Activated naive CD4-positive, alpha-beta T cell treated with anti-CD3 and anti-CD28 coated beads, Interleukin-2, amount 50 U/mL, for 24 hours (primary cell): Measurements from ENCODE around the gene ACOT11.
"Not testable (repeated sequence)": the region's sequence is repeated elsewhere in the genome, so short reads cannot be mapped to it uniquely, and the experiment has no call there.

Experiments used
- H3K27ac Mint-ChIP-seq: one replicate; pipeline ENCODE4 v1.8.0; 2021; ENCODE audit warnings: mild to moderate bottlenecking, mixed read lengths
- H3K27me3 Mint-ChIP-seq: one replicate; pipeline ENCODE4 v1.8.0; 2021; ENCODE audit warnings: mixed read lengths
- H3K36me3 Mint-ChIP-seq: one replicate; pipeline ENCODE4 v1.8.0; 2021; ENCODE audit warnings: mixed read lengths
- H3K4me1 Mint-ChIP-seq: one replicate; pipeline ENCODE4 v1.8.0; 2021; ENCODE audit warnings: mixed read lengths
- H3K4me3 Mint-ChIP-seq: one replicate; pipeline ENCODE4 v1.8.0; 2021; ENCODE audit warnings: mild to moderate bottlenecking, mixed read lengths
- H3K9me3 Mint-ChIP-seq: one replicate; pipeline ENCODE4 v1.8.0; 2021; ENCODE audit warnings: mixed read lengths

Gene ACOT11

DNA sequence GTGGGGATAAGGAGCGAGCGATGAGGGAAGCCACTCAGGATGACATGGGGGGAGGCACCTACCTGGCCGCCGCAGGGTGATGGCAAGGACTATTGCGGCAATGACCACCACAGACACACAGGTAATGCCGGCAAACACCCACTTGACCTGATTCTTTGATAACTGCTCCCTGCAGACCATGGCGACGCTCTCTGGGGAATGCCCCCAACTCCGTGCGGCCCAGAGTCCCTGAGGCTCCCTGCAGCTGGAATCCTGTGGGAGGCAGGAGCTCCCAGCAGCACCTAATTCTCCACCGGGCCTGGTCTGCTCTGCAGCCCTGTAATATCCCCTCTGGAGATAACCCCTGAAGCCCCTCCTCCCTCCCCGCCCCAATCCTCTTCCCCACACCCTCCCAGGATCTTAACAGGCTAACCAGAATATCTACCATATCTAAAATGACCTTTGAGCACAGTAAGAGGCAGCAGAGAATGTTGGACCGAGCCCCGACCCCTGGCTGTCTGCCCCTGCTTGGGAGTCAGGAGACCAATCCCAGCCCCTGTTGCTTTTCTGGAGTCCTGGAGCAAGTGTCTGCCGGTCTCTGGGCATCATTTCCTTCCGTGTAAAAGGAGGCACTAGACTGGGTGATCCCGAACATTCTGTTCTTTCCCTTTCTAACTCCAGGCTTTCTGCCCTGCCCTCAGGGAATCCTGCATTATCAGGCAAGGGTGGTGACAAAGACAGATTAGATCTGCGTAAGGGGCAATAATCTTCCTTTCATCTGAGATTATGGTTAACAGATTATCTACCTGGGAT lies 75.4 kb downstream of the ACOT11 start, which contains the start of gene FAM151A:
Gene FAM151A, minus strand, starts transcription at position 310 of the 792 bp plus-strand sequence. Its CDS starts 130 bp downstream, at position 180.
- no peaks in the 10 kb centered on the region for H3K9me3 Mint-ChIP-seq
- no peak within 1 kb of the TSS for H3K27ac Mint-ChIP-seq
- H3K27me3 Mint-ChIP-seq: no peaks in the 10 kb centered on the region
- H3K36me3 Mint-ChIP-seq: no peaks in the 10 kb centered on the region
- no peaks in the 10 kb centered on the region for H3K4me1 Mint-ChIP-seq
- no peak within 1 kb of the TSS for H3K4me3 Mint-ChIP-seq

DNA sequence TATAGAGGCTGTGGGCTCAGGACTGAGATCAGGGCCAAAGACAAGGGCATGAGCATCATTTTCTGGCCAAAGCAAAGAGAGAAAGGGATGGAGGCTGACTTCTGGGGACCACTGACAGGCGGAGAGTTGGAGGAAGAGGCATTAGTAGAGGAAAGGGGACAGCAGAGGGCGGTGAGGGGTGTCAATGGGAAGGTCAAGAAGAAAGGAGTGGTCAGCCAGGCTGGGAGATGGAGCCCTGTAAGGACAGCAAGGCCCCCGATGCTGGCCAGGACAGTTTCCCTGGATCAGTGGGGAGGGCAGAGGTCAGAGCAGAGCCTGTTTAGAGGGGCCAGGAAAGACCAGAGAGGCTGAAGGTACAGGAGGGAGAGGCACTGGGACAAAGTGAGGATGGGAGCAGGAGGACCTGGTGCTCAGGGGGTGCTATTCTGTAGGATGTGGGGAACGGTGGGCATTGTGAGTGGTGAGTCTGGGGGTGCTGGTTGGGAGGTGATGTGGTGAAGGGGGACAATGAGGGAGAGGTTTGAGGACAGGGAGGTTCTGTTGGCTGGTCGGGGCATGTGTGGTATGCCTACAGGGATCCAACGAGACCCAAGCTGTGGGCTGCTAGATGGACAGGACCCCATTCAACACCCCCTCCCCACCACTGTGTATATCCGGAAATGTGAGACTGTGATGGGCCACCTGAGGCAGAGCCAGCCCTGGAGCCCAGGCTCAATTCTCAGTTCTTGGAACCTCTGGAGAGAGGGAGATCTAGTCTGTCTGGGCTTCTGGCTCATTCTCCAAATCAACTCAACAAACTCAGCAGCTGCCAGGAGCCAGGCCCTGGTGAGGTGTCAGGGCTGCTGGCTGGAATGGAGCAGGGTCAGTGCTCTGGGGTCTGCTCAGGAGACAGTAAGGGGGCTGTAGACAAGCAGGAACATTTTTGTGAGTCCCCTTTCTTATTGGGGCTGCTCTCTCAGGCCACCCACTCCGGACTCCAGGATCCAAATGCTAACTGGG lies 76.7 kb downstream of the ACOT11 start:
- H3K27ac Mint-ChIP-seq: peak overlapping the region; percentile 8
- no peak overlapping the region for H3K4me3 Mint-ChIP-seq
- H3K4me1 Mint-ChIP-seq: no peaks in the 10 kb centered on the region

DNA sequence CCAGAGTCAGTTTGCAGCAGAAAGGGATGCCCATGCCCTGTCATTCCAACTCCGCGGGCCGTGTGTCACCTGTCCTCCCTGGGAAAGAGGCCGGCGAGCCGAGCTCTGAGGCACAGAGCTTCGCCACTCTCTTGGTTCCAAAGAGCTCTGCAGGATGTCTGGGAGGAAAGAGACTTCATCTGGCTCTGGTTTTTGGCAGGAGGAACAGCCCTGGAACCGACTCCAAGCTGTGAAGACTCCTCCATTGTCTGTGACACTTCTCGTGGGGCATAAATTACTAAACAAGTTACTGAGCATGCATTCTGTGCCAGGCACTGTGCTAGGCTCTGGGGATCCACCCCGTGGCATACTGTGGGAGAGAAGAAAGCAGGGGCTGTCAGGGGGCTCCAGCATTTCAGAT lies 79.2 kb downstream of the ACOT11 start:
- H3K4me3 Mint-ChIP-seq: no peak overlapping the region
- H3K36me3 Mint-ChIP-seq: no peaks in the 10 kb centered on the region
- no peaks in the 10 kb centered on the region for H3K9me3 Mint-ChIP-seq
- H3K4me1 Mint-ChIP-seq: no peaks in the 10 kb centered on the region
- H3K27me3 Mint-ChIP-seq: no peaks in the 10 kb centered on the region
- H3K27ac Mint-ChIP-seq: no peak overlapping the region

More for the DNA sequence above, 76.7 kb downstream of the ACOT11 start:
- no peaks in the 10 kb centered on the region for H3K36me3 Mint-ChIP-seq
- no peaks in the 10 kb centered on the region for H3K9me3 Mint-ChIP-seq
- H3K27me3 Mint-ChIP-seq: no peaks in the 10 kb centered on the region

DNA sequence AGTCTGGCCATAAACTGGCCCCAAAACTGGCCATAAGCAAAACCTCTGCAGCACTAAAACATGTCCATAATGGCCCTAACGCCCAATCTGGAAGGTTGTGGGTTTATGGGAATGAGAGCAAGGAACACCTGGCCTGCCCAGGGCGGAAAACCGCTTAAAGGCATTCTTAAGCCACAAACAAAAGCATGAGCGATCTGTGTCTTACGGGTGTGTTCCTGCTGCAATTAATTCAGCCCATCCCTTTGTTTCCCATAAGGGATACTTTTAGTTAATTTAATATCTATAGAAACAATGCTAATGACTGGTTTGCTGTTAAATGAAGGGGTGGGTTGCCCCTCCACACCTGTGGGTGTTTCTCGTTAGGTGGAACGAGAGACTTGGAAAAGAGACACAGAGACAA lies 87.8 kb downstream of the ACOT11 start:
- not testable (repeated sequence) for H3K4me1 Mint-ChIP-seq, H3K4me3 Mint-ChIP-seq, H3K36me3 Mint-ChIP-seq, H3K27me3 Mint-ChIP-seq, H3K9me3 Mint-ChIP-seq, H3K27ac Mint-ChIP-seq

DNA sequence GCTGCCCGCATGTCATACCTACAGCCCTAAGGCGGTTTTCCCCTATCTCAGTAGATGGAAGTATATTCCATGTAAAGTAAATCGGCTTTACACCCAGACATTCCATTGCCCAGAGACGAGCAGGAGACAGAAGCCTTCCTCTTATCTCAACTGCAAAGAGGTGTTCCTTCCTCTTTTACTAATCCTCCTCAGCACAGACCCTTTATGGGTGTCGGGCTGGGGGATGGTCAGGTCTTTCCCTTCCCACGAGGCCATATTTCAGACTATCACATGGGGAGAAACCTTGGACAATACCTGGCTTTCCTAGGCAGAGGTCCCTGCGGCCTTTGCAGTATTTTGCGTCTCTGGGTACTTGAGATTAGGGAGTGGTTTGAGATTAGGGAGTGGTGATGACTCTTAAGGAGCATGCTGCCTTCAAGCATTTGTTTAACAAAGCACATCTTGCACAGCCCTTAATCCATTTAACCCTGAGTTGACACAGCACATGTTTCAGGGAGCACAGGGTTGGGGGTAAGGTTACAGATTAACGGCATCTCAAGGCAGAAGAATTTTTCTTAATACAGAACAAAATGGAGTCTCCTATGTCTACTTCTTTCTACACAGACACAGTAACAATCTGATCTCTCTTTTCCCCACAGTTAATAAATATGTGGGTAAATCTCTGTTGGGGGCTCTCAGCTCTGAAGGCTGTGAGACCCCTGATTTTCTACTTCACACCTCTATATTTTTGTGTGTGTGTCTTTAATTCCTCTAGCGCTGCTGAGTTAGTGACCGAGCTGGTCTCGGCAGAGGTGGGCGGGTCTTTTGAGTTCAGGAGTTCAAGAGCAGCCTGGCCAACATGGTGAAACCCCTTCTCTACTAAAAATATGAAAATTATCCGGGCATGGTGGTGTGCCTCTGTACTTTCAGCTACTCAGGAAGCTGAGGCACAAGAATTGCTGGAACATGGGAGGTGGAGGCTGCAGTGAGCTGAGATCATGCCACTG lies 88.7 kb downstream of the ACOT11 start:
- H3K27ac Mint-ChIP-seq, H3K27me3 Mint-ChIP-seq, H3K4me3 Mint-ChIP-seq, H3K36me3 Mint-ChIP-seq, H3K4me1 Mint-ChIP-seq, H3K9me3 Mint-ChIP-seq: not testable (repeated sequence)

DNA sequence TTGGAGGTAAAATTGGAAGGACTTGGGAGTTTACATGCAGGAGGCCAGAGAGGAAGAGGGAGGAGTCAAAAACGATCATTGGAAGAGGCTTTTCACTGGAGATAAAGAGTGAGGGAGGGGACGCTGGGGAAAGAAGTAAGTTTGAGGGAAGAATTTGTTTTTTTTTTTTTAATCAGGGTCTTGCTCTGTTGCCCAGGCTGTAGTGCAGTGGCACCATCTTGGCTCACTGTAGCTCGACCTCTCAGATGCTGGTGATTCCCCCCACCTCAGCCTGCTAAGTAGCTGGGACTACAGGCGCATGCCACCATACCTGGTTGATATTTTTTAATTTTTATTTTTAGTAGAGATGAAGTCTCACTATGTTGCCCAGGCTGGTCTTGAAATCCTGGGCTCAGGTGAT lies 92.3 kb downstream of the ACOT11 start:
- no peak overlapping the region for H3K27ac Mint-ChIP-seq
- H3K9me3 Mint-ChIP-seq: peaks cover 8% of the 10 kb centered on the region
- peaks cover 3% of the 10 kb centered on the region for H3K36me3 Mint-ChIP-seq
- H3K27me3 Mint-ChIP-seq: peaks cover 2% of the 10 kb centered on the region
- no peaks in the 10 kb centered on the region for H3K4me1 Mint-ChIP-seq
- no peak overlapping the region for H3K4me3 Mint-ChIP-seq

DNA sequence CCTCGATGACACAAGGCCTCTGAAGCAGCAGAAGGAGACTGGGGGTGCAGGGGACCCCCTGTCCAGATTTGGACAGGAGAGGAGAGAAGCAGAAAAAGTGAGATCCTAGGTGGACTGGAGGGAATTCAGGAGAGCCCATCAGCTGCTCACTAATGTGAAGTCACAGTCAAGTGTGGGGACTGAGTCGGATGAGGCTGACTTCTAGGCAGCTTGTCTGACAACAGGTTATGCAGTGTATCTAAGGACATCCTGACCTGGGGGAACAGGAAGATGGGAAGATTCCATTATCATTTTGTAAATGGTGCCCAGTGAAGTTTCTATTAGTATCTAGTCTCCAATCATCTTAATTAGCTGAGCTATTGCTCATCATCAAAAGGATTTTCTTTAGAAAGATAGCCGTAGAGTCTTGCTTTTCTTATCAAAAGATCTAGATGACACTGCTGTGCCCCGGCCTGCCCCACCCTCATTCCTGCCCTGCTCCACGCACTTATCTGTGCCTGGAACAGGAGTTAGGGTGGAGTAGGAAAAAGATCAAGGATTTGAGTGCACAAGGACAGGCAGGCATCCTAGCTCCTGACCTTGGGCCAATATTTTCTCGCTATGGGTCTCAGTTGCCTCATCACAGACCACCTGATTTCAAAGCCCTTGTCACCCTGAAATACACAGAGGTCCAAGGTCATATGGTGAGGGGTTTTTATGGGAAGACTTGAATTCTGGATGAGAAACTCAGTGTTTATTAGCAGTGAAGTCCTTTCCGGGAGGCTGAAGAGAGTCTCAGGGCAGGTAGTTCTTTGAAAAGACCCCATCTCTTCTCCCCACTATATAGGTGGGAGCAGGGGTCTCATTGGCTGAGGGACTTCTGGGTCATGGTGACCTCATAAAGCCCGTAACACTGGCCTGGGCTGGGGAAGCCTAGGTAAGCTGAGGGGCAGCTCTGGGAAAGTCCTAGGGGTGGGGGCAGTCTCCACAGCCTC lies 93.1 kb downstream of the ACOT11 start, which contains the start of gene MROH7:
Gene MROH7, plus strand, starts transcription at position 924 of the 974 bp plus-strand sequence. CDS start 11,141 bp downstream, outside the sequence.
- Mint-ChIP-seq H3K36me3 (peaks cover 3% of the 10 kb centered on the region), H3K4me1 (no peaks in the 10 kb centered on the region), H3K4me3 (no peak within 1 kb of the TSS), H3K9me3 (peaks cover 8% of the 10 kb centered on the region), H3K27ac (no peak within 1 kb of the TSS), H3K27me3 (peaks cover 2% of the 10 kb centered on the region)

DNA sequence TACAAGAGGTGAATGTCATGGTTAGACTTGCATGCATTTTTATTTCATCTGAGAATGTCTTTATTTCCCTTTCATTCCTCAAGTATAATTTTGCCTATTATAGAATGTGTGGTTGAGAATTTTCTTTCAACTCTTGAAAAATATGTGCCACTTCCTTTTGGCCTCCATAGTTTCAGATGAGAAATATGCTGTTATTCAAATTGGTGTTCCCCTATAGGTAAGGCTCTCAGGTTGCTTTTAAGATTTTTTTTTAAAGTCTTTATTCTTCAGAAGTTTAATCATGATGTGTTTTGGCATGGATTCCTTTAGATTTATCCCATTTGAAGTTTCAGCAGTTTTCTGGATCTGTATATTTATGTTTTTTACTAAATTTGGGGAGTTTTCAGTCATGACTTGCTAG lies 95.7 kb downstream of the ACOT11 start:
- Mint-ChIP-seq H3K9me3 (peaks cover 8% of the 10 kb centered on the region), H3K27ac (no peak overlapping the region), H3K27me3 (peaks cover 1% of the 10 kb centered on the region)

DNA sequence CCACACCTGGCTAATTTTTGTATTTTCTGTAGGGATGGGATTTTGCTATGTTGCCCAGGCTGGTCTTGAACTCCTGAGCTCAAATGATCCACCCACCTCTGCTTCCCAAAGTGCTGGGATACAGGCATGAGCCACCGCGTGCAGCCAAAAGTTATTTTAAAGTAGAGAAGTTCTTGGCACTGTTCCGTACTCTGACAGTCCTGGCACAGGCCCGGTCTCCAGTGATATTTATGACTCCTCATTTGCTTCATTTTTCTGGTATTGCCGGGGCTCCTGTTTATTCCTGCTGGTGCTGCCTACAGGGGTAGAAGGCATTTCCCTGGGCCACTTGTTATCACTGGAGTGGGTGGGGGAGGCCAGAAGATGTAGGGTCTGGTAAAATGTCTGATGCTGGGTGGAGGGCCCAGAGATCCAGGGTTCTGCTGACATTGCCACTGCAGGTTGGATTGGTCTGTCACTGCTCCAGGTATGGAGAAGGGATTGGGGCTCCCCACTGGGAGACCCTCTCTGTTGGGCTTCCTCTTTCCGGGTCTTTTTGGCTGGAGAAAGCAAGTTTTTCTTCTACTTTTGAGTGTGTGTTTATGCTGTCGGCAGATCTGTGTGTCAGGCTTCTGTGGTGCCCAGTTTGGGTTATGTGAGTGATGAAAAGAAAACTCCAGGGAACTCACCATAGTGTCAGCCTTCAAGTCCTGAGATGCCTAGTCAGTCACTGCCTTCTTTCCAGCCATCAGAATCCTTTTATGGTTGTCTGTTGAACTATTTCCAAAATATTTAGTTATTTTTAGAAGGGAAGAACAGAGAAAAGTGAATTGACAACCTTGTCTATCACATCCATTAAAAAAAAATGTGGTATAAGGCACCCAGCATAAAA lies 98.0 kb downstream of the ACOT11 start:
- H3K9me3 Mint-ChIP-seq: peaks cover 8% of the 10 kb centered on the region
- H3K4me3 Mint-ChIP-seq: no peak overlapping the region
- peaks cover 1% of the 10 kb centered on the region for H3K27me3 Mint-ChIP-seq
- H3K36me3 Mint-ChIP-seq: peaks cover 3% of the 10 kb centered on the region
- H3K4me1 Mint-ChIP-seq: no peaks in the 10 kb centered on the region
- no peak overlapping the region for H3K27ac Mint-ChIP-seq

More for the DNA sequence above, 95.7 kb downstream of the ACOT11 start:
- no peak overlapping the region for H3K4me3 Mint-ChIP-seq
- H3K4me1 Mint-ChIP-seq: no peaks in the 10 kb centered on the region
- peaks cover 3% of the 10 kb centered on the region for H3K36me3 Mint-ChIP-seq

DNA sequence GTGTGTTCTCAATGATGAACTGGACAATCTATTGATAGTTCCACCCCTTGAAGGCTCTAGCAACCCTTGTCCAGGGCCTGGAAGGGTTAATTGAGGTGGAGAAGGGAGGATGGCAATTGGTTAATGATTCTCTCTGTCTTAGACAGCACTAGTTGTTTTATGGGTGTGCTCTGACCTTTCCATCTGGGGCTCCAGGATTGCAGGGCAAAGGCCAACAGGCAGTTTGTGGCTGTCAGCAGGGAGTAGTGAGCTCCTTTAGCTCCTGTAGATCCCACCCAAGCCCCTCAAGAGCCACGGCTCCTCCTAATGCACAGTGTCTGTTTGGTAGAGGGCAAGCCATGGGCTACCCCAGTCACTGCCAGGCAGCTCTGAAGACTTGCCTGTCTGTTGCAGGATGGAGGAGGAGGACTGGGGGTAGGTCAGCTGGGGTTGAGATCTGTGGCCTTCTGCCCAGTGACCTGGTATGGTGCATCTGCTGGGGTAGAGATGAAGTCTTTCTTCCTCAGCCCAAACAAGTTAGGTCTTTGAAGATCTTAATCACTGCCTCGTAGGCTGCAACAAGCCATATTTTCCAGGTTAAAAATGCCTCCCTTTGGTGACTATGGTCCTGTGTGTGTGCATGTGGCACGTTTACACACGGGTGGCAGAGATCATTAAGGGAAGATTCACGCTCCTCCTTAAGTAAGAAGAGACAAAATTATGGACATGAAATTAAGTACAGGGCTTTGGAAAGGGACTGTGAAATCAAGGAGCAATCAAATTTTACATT lies 101.3 kb downstream of the ACOT11 start:
- no peaks in the 10 kb centered on the region for H3K9me3 Mint-ChIP-seq

DNA sequence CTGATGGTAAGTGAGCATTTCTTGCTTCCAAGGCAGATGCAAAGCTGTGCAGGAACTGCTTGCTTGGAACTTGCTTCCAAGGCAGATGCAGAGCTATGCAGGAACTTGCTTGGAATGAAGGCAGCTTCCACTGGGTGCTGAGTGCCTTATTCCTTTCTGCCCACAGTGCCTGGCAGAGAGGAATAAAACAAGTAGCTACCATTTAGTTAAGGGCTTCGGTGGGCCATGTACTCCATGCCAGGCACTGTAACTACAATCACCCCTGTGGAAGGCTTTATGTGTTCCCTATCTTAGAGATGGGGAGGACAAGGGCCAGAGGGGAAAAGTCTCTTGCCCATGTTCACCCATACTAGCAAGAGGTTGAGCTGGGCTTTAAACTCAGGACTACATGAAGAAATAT lies 101.9 kb downstream of the ACOT11 start:
- H3K27ac Mint-ChIP-seq: no peak overlapping the region
- no peaks in the 10 kb centered on the region for H3K9me3 Mint-ChIP-seq
- no peak overlapping the region for H3K4me3 Mint-ChIP-seq
- H3K27me3 Mint-ChIP-seq: peaks cover 1% of the 10 kb centered on the region
- H3K36me3 Mint-ChIP-seq: no peaks in the 10 kb centered on the region
- no peaks in the 10 kb centered on the region for H3K4me1 Mint-ChIP-seq

More for the DNA sequence above, 101.3 kb downstream of the ACOT11 start:
- Mint-ChIP-seq H3K36me3 (no peaks in the 10 kb centered on the region), H3K27ac (no peak overlapping the region), H3K4me3 (no peak overlapping the region), H3K4me1 (no peaks in the 10 kb centered on the region), H3K27me3 (peaks cover 1% of the 10 kb centered on the region)

DNA sequence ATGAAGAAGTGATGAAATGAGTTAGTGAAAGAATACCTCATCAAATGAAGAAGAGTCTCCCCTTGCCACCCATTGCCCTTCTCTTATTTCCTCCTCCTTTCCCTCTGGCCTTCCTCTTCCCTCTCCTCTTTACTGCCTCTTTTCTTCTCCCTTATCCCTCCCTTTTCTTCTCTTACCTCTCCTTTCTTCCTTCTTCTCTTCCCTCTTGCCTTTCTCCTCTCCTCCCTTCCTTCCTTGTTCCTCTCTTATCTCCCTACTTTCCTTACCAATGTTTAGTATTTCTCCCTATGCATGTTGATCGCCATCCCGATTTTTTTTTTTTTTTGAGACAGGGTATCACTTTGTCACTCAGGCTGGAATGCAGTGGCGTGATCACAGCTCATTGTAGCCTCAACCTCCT lies 102.4 kb downstream of the ACOT11 start:
- Mint-ChIP-seq H3K27me3 (peaks cover 1% of the 10 kb centered on the region), H3K4me3 (no peak overlapping the region), H3K27ac (no peak overlapping the region), H3K4me1 (no peaks in the 10 kb centered on the region), H3K36me3 (no peaks in the 10 kb centered on the region), H3K9me3 (no peaks in the 10 kb centered on the region)

DNA sequence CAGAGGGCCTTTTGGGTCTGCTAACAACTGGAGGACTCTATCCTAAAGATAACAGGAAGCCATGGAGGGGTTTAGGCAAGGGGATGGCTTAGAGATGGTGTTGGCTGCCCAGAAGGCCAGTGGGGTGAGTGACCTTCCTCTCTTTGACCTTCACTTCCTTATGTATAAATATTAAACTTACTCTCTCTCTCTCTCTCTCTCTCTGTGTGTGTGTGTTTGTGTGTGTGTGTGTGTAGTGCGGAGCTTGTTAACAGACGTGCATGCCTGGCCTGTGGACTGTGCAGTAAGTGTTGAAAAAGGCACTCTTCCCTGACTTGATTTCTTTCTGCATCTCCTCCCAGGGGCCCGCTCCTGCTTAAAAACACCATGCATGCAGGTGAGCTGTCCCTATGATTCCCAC lies 103.6 kb downstream of the ACOT11 start:
- no peaks in the 10 kb centered on the region for H3K4me1 Mint-ChIP-seq
- H3K27me3 Mint-ChIP-seq: peaks cover 1% of the 10 kb centered on the region
- no peaks in the 10 kb centered on the region for H3K9me3 Mint-ChIP-seq
- no peaks in the 10 kb centered on the region for H3K36me3 Mint-ChIP-seq
- no peak overlapping the region for H3K27ac Mint-ChIP-seq
- no peak overlapping the region for H3K4me3 Mint-ChIP-seq
